Measurements from ENCODE around the gene KIAA1958. TPM values are rescaled to one million over a fixed set of nuclear protein-coding genes. Genes with fewer than 3 reads are reported as not detected.

The KIAA1958 gene
- total and polyA plus RNA-seq, 2 of the 4 experiments (the other 2 are of a cell fraction), result 0.65 to 1.8 TPM

GRCh38 chr9:112631313-112632070 is 144.9 kb downstream of the KIAA1958 start (continued):
- no peak for TF ChIP-seq MXI1 (IDR thresholded peaks at IDR 0.05; ENCODE audit: borderline replicate concordance, low read depth, low read length)

DNA sequence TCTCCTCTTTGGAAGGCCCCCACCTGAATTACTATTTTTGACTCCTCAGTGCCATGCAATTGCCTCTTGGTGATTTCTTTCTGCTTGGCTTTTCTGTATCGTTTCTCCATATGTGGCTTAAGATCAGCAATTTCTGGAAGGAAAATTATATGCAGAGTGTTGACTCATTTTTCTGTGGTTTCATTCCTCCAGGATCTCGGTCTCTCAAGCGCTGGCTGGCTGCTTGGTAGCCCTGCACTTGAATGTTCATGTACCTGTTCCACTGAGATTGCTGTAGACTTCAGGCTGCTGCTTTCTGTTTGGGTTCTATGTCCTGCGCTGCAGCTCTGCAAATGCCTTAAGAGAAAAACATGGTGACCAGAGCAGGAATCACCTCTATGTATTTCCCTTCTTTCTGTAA is 153.7 kb downstream of the KIAA1958 start:
- no CpG with 5 or more reads among the region's 4 CpGs for WGBS, 2 experiments (ENCODE audit: extremely low coverage in 2 of 2, insufficient read length in 1 of 2)
- no TSS peak for BruUV-seq (replicated peaks)
- ChIA-PET CTCF (no interaction called here), POLR2A (ENCODE audit: unreplicated experiment) (no interaction called here)
- Histone ChIP-seq H3K9me3 (ENCODE audit: control insufficient read depth, insufficient read depth, low read length) (peaks cover 13% of the 10 kb centered on the region), H4K5ac (ENCODE audit: low read depth, low read length) (no peak overlapping the region), H3K23ac (ENCODE audit: low read depth, low read length) (no peak overlapping the region), H2BK5ac (ENCODE audit: low read depth, low read length, poor library complexity, severe bottlenecking) (no peak overlapping the region), H2BK15ac (ENCODE audit: low read depth, low read length) (no peak overlapping the region), H3K9ac (ENCODE audit: low read depth, low read length) (no peak overlapping the region), H2AK9ac (replicated peaks; ENCODE audit: low read depth, low read length, poor library complexity) (no peak overlapping the region), H2AK5ac (ENCODE audit: low read depth, low read length) (no peak overlapping the region), H3K18ac (ENCODE audit: low read depth, low read length) (no peak overlapping the region), H3K14ac (replicated peaks; ENCODE audit: low read depth, low read length) (no peak overlapping the region), H3K9me1 (ENCODE audit: insufficient read depth, low read length) (no peaks in the 10 kb centered on the region), H2BK20ac (ENCODE audit: low read depth, low read length) (no peak overlapping the region), H3K27ac (ENCODE audit: insufficient read depth, low read length) (no peak overlapping the region), H3K56ac (ENCODE audit: extremely low read depth, insufficient read depth, low read length) (no peak overlapping the region), H3K4me1 (ENCODE audit: control insufficient read depth, insufficient read depth, low read length) (no peaks in the 10 kb centered on the region), H2BK120ac (ENCODE audit: low read depth, low read length) (no peak overlapping the region), H3K4ac (ENCODE audit: low read depth, low read length) (no peak overlapping the region), H4K8ac (ENCODE audit: low read depth in 2 of 2, low read length in 2 of 2) (no peak overlapping the region), H3K27me3 (ENCODE audit: control insufficient read depth, insufficient read depth, low read length) (no peaks in the 10 kb centered on the region), H4K91ac (ENCODE audit: insufficient read depth, low read depth, low read length) (no peak overlapping the region), H3K79me1 (ENCODE audit: low read depth in 1 of 2, low read length in 2 of 2) (no peaks in the 10 kb centered on the region), H3K36me3 (ENCODE audit: control insufficient read depth, insufficient read depth, low read length) (no peaks in the 10 kb centered on the region), H3K4me2 (ENCODE audit: low read depth, low read length) (no peak overlapping the region), H2AFZ (replicated peaks; ENCODE audit: low read length, poor library complexity) (no peak overlapping the region), H4K20me1 (ENCODE audit: insufficient read depth, low read length) (no peaks in the 10 kb centered on the region), H3K4me3 (ENCODE audit: insufficient read depth, low read depth, low read length) (no peak overlapping the region)
- DNase-seq (no peak), ATAC-seq (ENCODE audit: low read depth) (no peak)
- in situ Hi-C loops (cut with MboI; ENCODE audit: low sequenced_read_pairs) (no loop called here), intact Hi-C loops (cut with micrococcal nuclease) (no loop called here), dilution Hi-C loops (cut with HindIII; ENCODE audit: low sequenced_read_pairs, unreplicated experiment) (no loop called here)
- TF ChIP-seq NFE2L2 (IDR thresholded peaks at IDR 0.05; ENCODE audit: low read depth, low read length) (no peak), POLR2A (IDR thresholded peaks at IDR 0.05; ENCODE audit: low read depth, low read length) (no peak), ELK1 (IDR thresholded peaks at IDR 0.05; ENCODE audit: borderline replicate concordance, low read depth, low read length) (no peak), MAFK (IDR thresholded peaks at IDR 0.05; ENCODE audit: low read depth, low read length) (no peak), FOS (IDR thresholded peaks at IDR 0.05; ENCODE audit: low read depth, low read length) (no peak), RFX5 (IDR thresholded peaks at IDR 0.05; ENCODE audit: low read depth, low read length) (no peak), USF2 (IDR thresholded peaks at IDR 0.05; ENCODE audit: low read depth, low read length) (no peak)
